Stimulated activated CD8-positive, alpha-beta memory T cell treated with anti-CD3 and anti-CD28 coated beads, Interleukin-15, amount 100 ng/mL, for 1 hour (primary cell): ENCODE data around the gene UBR3.

Experiments
- DNase-seq: peaks from one replicate; pipeline ENCODE4 v3.0.0-alpha.2; 2020; ENCODE audit warnings: low read depth

UBR3 gene

DNA sequence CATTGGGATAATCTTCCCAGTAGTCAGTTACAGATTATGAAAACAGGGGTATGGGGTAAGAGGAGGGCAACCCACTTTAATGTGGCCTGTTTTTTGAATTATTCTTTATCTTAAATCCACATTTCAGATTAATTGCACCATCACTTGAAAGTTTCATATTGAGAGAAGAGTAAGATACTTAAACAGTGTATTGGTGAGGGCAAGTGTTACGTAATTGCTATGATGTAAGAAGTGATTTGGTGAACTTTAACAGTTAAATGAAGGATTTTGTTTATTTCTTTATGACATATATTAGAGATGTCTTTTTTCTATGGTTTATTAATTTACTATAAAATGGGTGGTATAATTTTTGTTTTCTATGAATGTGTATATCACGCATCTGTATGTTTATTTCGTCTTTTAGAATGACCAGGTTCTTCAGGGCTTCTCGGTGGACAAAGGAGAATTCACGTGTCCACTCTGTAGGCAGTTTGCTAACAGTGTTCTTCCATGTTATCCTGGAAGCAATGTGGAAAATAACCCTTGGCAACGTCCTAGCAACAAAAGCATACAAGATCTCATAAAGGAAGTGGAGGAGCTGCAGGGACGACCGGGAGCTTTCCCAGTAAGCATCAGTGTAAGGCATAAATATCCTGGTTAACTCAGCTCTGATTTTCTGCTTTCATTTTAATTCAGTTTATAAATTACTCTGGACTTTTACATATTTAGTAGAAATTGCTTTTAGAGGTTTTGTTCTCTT, 179.5 kb downstream of the UBR3 start:
- no peak for DNase-seq

DNA sequence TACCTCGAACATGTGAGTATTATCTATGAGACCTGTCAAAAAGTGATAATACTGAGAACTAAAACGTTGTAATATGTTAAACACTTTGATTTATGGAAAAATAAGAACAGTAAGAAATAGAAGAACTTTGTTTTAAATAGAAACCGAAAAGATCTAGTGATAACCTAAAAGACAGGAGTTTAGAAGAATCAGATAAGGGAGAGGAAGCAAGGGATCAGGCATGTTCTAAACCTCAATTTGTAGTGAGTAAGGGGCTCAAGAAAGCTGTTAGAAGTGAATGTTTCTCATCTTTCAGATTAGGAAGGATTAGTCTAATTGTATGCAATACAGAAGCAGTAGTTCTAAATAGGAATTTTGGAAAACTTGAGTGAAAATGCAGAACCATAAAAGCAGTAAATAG, 182.0 kb downstream of the UBR3 start:
- no peak for DNase-seq

GRCh38 chr2:170012773-170013172, 185.5 kb downstream of the UBR3 start:
- no peak for DNase-seq

GRCh38 chr2:170013802-170014551, 186.7 kb downstream of the UBR3 start:
- no peak for DNase-seq

DNA sequence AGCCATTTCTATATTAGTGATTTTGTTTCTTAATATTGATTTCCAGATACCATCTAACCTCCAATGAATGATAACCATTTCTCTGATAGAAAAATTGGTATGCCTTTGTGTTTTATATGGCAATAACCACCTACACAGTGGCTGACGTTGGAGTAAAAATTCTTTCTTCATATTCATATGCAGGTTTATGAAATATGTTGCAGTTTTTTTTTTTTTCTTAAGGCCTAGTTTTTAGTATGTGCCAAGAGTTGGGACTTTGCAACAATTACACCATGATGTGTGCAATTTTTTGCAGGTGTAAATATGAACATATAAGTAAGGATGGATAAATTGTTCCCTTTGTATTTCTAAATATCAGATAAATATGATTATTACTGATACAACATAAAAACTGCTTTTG, 187.5 kb downstream of the UBR3 start:
- no peak for DNase-seq

GRCh38 chr2:170017860-170018532, 190.7 kb downstream of the UBR3 start:
- no peak for DNase-seq

GRCh38 chr2:170019060-170019805, 192.0 kb downstream of the UBR3 start:
- no peak for DNase-seq

DNA sequence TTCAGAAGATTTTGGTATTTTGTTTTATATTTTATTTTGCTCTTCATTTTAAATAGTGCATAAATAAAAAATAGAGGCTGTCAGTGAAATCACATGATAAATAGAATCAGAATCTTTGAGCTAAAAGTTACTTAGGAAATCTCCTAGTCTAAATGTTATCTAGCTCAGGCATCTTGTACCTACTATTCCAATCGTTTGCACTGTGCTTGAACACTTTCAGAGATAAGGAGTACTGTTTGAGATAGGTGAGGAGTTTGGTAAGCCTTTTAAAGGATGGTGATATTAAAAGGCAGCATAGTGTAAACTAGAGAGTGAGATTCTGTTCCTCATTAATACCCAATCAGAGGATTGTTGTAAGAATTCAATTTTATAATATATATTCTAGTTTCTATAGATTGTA, 193.5 kb downstream of the UBR3 start:
- DNase-seq, result no peak

DNA sequence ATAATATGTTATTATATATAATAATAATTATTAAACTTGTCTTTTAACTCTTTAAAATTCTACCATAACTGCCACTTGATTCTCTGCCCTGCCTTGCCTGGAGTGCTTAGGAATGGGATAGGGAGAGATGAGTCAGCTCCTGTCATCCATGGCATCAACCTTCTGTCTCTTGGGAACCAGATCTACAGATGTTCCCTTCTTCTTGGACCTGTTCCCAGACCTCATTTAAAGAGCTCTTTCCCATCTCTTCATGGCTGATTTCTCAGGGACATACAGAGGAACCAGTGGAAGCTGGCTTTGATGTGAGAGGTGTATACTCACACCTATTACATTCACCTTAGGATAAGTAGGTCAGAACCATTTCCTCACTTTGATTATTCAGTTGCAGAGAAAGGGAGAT, 195.4 kb downstream of the UBR3 start:
- no peak for DNase-seq

DNA sequence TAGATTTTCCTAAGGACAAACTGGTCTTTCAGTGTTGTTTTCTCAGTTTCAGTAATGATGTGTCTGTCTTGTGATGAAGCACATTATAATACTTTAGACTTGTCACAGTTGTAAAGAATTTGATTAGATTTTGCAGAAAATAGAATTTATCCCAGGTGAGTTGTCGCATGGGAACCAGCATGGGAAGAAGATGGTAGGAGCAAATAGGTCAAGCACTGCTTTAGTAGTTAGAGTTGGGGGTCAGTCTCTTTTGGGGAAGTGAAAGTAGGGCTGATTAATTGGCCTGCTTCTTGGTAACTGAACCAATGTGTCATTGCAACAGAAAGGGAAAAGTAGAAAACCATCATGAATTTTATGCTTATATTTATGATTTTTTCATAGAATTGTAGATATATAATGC, 197.5 kb downstream of the UBR3 start:
- DNase-seq, result no peak

GRCh38 chr2:170025223-170025622, 198.0 kb downstream of the UBR3 start:
- no peak for DNase-seq

DNA sequence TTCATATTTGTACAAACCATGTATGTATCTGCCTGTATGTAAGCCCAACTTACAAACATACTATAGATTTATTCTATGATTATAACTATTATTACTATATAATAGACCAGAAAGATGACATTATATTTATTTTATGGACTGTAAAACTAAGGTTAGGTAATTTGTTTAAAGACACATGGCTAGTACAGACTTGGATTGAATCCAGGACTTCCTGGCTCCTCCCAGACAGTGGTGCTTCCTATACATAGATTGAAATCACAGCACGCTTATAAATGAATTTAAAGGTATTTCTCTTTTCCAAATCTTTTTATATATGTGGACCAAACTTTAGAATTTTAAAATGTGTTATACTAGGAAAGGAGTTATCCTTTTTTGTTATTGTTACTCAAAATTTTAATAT, 199.1 kb downstream of the UBR3 start:
- DNase-seq, result no peak

GRCh38 chr2:170029551-170029950, 202.3 kb downstream of the UBR3 start:
- no peak for DNase-seq

DNA sequence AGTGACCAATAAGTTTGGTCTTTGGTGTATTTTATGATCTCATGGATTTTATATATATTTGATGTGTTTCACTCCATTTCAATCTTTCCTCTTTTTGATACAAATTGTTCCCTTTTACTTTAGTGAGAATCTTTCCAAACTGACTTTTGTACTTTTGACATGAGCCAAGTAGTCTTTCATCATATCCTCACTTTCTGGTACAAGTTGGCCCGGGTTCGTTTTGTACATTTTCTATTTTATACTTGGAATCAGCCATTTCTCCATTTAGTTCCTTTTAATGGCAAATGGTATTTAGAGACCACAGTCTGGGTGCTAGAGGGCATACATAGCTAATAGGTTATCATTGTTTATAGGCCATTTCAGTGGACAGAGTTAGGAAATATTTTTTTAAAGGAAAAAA, 202.8 kb downstream of the UBR3 start:
- DNase-seq, result no peak

GRCh38 chr2:170031288-170031687, 204.0 kb downstream of the UBR3 start:
- DNase-seq, result no peak

- no peak for DNase-seq
Observed at GRCh38 chr2:170034596-170034995, 207.3 kb downstream of the UBR3 start.

DNA sequence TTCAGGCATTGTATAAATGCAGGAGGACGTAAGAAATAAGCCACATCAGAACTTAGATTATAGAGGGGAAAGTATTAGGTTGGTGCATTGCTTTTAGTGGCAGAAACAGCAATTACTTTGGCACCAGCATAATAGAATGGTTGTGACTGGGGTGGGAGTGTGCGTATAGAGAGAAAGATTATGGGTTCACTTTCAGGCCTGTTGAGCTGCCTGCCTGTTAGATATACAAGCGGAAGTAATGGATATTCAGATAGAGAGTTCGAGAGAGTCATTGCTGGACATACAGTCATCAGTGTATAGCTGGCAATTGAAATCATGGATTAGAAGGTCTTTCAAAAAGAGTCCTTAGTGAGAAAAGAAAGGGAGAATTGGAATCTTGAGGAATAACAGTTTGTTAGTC, 211.5 kb downstream of the UBR3 start:
- DNase-seq, result no peak

DNA sequence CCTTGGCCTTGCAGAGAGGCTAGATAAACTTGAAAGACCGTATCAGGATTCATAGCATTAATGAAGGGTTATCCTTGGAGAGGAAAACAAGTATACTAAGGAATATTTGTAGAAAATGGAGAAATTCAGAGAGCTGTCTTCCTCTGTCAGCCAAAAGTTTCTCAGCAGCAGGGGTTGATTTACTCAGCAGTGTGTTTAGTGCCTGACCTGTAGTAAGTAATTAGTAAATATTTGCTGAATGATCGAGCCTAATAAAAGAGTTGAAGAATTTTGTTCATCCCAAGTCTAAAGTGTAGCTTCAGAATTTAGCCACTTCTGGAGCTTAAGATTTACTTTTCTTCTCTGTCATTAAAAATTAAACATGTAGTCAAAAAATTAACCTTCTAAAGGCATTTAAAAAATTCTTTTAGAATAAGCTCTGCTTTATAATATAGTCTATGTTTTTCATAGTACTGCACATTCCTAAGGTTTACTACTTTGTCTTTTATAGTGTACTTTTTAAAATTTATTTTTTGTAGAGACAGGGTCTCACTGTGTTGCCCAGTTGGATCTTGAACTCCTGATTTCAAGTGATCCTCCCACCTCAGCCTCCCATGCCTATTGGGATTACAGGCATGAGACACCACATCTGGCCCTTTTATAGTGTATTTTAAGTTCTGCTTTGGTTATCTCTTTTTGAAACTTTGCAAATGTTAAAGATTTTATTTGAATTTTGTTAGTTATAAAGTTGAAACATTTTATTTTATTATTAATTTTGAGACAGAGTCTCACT, 212.3 kb downstream of the UBR3 start:
- DNase-seq, result no peak

DNA sequence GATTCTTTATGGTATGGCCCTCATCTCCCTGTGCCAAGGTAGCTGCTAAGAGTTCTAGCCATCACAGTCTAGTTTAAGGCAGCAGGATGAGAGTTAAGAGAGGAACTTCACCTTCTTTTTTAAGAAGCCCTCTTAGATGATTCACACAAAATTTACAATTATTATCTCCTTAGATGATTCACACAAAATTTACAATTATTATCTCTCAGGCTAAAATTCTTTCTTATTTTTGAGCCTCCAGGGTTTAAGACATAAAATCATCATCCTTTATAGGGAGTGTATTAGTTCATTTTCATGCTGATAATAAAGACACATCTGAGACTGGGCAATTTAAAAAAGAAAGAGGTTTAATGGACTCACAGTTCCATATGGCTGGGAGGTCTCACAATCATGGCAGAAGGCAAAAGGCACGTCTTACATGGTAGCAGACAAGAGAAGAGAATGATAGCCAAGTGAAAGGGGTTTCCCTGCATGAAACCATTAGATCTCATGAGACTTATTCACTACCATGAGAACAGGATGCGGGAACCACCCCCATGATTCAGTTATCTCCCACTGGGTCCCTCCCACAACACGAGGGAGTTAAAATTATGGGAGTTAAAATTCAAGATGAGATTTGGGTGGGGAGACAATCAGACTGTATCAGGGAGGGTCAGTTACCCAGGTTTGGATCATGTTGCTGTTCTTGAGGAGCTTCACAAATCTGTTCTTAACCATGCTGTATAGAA, 217.7 kb downstream of the UBR3 start:
- DNase-seq, result no peak

GRCh38 chr2:170047331-170048065, 220.2 kb downstream of the UBR3 start:
- DNase-seq, result no peak
